Hepatocyte (in vitro differentiated cells): ENCODE measurements around the gene PRKCA.

ENCODE experiments used
- EZH2 ChIP-seq: fragments of 200-600 bp; sonication (generic); IDR thresholded peaks from 2 replicates; pipeline ENCODE4 v1.6.1; 2016; ENCODE audit warnings: antibody characterized with exemption, mild to moderate bottlenecking, borderline replicate concordance
- EZH2phosphoT487 ChIP-seq: fragments of 200-600 bp; sonication (generic); IDR thresholded peaks from one replicate; pipeline ENCODE4 v1.6.1; 2018; ENCODE audit warnings: antibody characterized with exemption, mild to moderate bottlenecking, low read depth, moderate library complexity; ENCODE audit not compliant: unreplicated experiment, severe bottlenecking
- TF ChIP-seq, protein P1 (sequence below): fragments of 200-600 bp; sonication (generic); IDR thresholded peaks from 2 replicates; pipeline ENCODE4 v1.5.1; 2016; ENCODE audit warnings: antibody characterized with exemption, mild to moderate bottlenecking; ENCODE audit not compliant: poor library complexity

- TF ChIP-seq, protein P1, sequence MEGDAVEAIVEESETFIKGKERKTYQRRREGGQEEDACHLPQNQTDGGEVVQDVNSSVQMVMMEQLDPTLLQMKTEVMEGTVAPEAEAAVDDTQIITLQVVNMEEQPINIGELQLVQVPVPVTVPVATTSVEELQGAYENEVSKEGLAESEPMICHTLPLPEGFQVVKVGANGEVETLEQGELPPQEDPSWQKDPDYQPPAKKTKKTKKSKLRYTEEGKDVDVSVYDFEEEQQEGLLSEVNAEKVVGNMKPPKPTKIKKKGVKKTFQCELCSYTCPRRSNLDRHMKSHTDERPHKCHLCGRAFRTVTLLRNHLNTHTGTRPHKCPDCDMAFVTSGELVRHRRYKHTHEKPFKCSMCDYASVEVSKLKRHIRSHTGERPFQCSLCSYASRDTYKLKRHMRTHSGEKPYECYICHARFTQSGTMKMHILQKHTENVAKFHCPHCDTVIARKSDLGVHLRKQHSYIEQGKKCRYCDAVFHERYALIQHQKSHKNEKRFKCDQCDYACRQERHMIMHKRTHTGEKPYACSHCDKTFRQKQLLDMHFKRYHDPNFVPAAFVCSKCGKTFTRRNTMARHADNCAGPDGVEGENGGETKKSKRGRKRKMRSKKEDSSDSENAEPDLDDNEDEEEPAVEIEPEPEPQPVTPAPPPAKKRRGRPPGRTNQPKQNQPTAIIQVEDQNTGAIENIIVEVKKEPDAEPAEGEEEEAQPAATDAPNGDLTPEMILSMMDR = no peak
- TF ChIP-seq EZH2 (no peak), EZH2phosphoT487 (no peak)
These were observed 464.9 kb downstream of the PRKCA start for GRCh38 chr17:66767154-66767933.
